Common myeloid progenitor, CD34-positive (primary cell): ENCODE data around the gene AVP.

ENCODE experiments used
- CTCF ChIA-PET: fragments of 350-600 bp; sonication (Branson Sonifier 250); formaldehyde crosslinking; loops from one replicate; lab custom pipeline; 2021; ENCODE audit warnings: antibody characterized with exemption; lab: Charles Lee
- POLR2A ChIA-PET: fragments of 350-600 bp; sonication (Branson Sonifier 250); formaldehyde crosslinking; loops from one replicate; lab custom pipeline; 2021; ENCODE audit warnings: antibody characterized with exemption; lab: Charles Lee
- DNase-seq, 3 donors: peaks; one replicate each; pipeline versions ENCODE4 v3.0.0 to v3.0.0-alpha.2; 2013
- H3K27ac ChIP-seq, 2 experiments: 1 replicate in 1 of 2; 2 replicates in 1 of 2; pipeline ENCODE4 v1.7.0; 2013; ENCODE audit warnings: inconsistent platforms in 2 of 2, low read length in 2 of 2, mild to moderate bottlenecking in 2 of 2, low read depth in 1 of 2, moderate library complexity in 1 of 2; ENCODE audit not compliant: severe bottlenecking in 2 of 2, insufficient read depth in 1 of 2, poor library complexity in 1 of 2
- H3K27me3 ChIP-seq, 5 experiments: replicated peaks in 2 of 5; 1 replicate in 3 of 5; 2 replicates in 2 of 5; pipeline versions ENCODE4 v1.6.1 to v1.7.0; 2013; ENCODE audit warnings: low read length in 4 of 5, mild to moderate bottlenecking in 2 of 5, moderate library complexity in 2 of 5, inconsistent platforms in 1 of 5; ENCODE audit not compliant: insufficient read depth in 5 of 5, control insufficient read depth in 4 of 5
- H3K36me3 ChIP-seq, 4 experiments: 1 replicate in 2 of 4; 2 replicates in 2 of 4; pipeline versions ENCODE4 v1.6.1 to v1.7.0; 2013; ENCODE audit warnings: low read length in 3 of 4, control low read depth in 1 of 4, mild to moderate bottlenecking in 1 of 4; ENCODE audit not compliant: control insufficient read depth in 4 of 4, insufficient read depth in 4 of 4
- H3K4me1 ChIP-seq, 4 experiments: 1 replicate in 3 of 4; 2 replicates in 1 of 4; pipeline versions ENCODE4 v1.6.1 to v1.7.1; 2013; ENCODE audit warnings: low read length in 3 of 4, mild to moderate bottlenecking in 3 of 4, control low read depth in 1 of 4, inconsistent platforms in 1 of 4, moderate library complexity in 1 of 4; ENCODE audit not compliant: control insufficient read depth in 4 of 4, insufficient read depth in 4 of 4; ENCODE audit errors: control extremely low read depth in 1 of 4
- H3K4me3 ChIP-seq, 7 experiments: 1 replicate in 4 of 7; 2 replicates in 3 of 7; pipeline versions ENCODE4 v1.5.1 to v1.7.0; 2013; ENCODE audit warnings: mild to moderate bottlenecking in 7 of 7, low read length in 6 of 7, moderate library complexity in 6 of 7, inconsistent platforms in 2 of 7, low read depth in 2 of 7, control low read depth in 1 of 7; ENCODE audit not compliant: insufficient read depth in 4 of 7, control insufficient read depth in 1 of 7; ENCODE audit errors: extremely low read depth in 1 of 7
- H3K9me3 ChIP-seq, 5 experiments: 1 replicate in 4 of 5; 2 replicates in 1 of 5; pipeline versions ENCODE4 v1.6.1 to v1.7.1; 2013; ENCODE audit warnings: low read length in 4 of 5, mild to moderate bottlenecking in 2 of 5, inconsistent platforms in 1 of 5, low read depth in 1 of 5, moderate library complexity in 1 of 5; ENCODE audit not compliant: control insufficient read depth in 4 of 5, insufficient read depth in 2 of 5; ENCODE audit errors: control extremely low read depth in 1 of 5
- WGBS: methylation state at CpG from one replicate; pipeline ENCODE4 v1.1.5; 2013; ENCODE audit not compliant: insufficient coverage; 5-methylcytosine and 5-hydroxymethylcytosine counted together

Gene AVP

DNA sequence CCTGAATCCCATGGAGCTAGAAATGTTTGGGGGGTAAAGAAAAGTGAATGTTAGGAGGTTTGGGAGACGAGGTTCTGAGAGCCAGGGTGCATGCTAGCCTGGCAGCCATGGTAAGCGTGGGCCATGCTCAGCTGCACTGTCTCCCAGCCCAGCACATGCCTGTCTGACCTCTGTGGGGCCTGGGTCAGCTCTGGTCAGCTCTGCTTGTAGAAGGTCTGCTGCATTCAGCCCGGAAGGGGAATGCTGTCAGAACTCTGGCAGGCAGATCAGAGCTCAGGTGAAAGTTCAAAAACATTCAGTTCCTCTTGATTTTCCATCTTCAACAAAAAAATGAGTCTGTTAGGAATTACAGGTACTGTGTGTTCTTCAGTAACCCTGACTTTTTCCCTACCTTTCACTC lies 46.9 kb downstream of the AVP start:
- Histone ChIP-seq H3K27me3 (no peaks in the 10 kb centered on the region), H3K4me3 (no peak overlapping the region), H3K27ac (no peak overlapping the region), H3K9me3 (no peaks in the 10 kb centered on the region), H3K4me1 (no peaks in the 10 kb centered on the region), H3K36me3 (peaks cover 16 to 76% (median 56%) of the 10 kb centered on the region in 4 experiments)
- POLR2A ChIA-PET, result no interaction called here
- DNase-seq, result no peak
- CTCF ChIA-PET, result interaction anchor here (1.2 kb wide), 1 partner anchor 297 kb away, joined by 4 read pairs; no protein-coding TSS in a partner anchor
- WGBS, result 100% methylated on average over 2 of the region's 3 CpGs

- H3K36me3 ChIP-seq, result peaks cover 20 to 79% (median 55%) of the 10 kb centered on the region in 4 experiments
- POLR2A ChIA-PET, result interaction anchor here (0.8 kb wide), 1 partner anchor 15 kb away, joined by 3 read pairs; no protein-coding TSS in a partner anchor
- H3K9me3 ChIP-seq, result no peaks in the 10 kb centered on the region
- no peak overlapping the region for H3K27ac ChIP-seq
- H3K4me1 ChIP-seq, result no peaks in the 10 kb centered on the region
- 100% methylated on average over 4 of the region's 8 CpGs for WGBS
- DNase-seq, result no peak
- no peaks in the 10 kb centered on the region for H3K27me3 ChIP-seq
- CTCF ChIA-PET, result no interaction called here
- H3K4me3 ChIP-seq, result no peak overlapping the region
These were observed 51.9 kb downstream of the AVP start for GRCh38 chr20:3032624-3033023.
